Neural progenitor cell (in vitro differentiated cells): ENCODE results near the gene TSR1. TPM values are rescaled to one million over a fixed set of nuclear protein-coding genes. Genes with fewer than 3 reads are reported as not detected.

Source experiments
- DNase-seq: peaks from one replicate; pipeline ENCODE4 v3.0.0-alpha.2; 2016; ENCODE audit warnings: low spot score
- H2AFZ ChIP-seq: fragments of 200-600 bp; sonication (generic); replicated peaks from 2 replicates; pipeline ENCODE4 v1.6.1; 2016; ENCODE audit warnings: antibody characterized with exemption
- H3F3A ChIP-seq: fragments of 200-600 bp; sonication (generic); 2 replicates; pipeline ENCODE4 v1.6.1; 2016; ENCODE audit warnings: antibody characterized with exemption, low read depth
- H3K27ac ChIP-seq: fragments of 200-600 bp; sonication (generic); 2 replicates; pipeline ENCODE4 v1.5.1; 2016; ENCODE audit warnings: mild to moderate bottlenecking
- H3K27me3 ChIP-seq: fragments of 200-600 bp; sonication (generic); 2 replicates; pipeline ENCODE4 v1.6.1; 2016; ENCODE audit warnings: mild to moderate bottlenecking, moderate library complexity
- H3K36me3 ChIP-seq: fragments of 200-600 bp; sonication (generic); 2 replicates; pipeline ENCODE4 v1.5.1; 2016
- H3K4me1 ChIP-seq: fragments of 200-600 bp; sonication (generic); 2 replicates; pipeline ENCODE4 v1.6.1; 2016; ENCODE audit warnings: mixed run types
- H3K4me2 ChIP-seq: fragments of 200-600 bp; sonication (generic); 2 replicates; pipeline ENCODE4 v1.6.1; 2016
- H3K4me3 ChIP-seq: fragments of 200-600 bp; sonication (generic); 2 replicates; pipeline ENCODE4 v1.5.1; 2016
- H3K79me2 ChIP-seq: fragments of 200-600 bp; sonication (generic); 2 replicates; pipeline ENCODE4 v1.6.1; 2016; ENCODE audit warnings: low read depth
- H3K9ac ChIP-seq: fragments of 200-600 bp; sonication (generic); 2 replicates; pipeline ENCODE4 v1.6.1; 2016
- H3K9me3 ChIP-seq: fragments of 200-600 bp; sonication (generic); 2 replicates; pipeline ENCODE4 v1.5.1; 2016; ENCODE audit warnings: low read depth
- H4K20me1 ChIP-seq: fragments of 200-600 bp; sonication (generic); 2 replicates; pipeline ENCODE4 v1.6.1; 2016; ENCODE audit warnings: low read depth
- H3K27ac Mint-ChIP-seq: 3 replicates; pipeline ENCODE4 v1.8.0; 2021; ENCODE audit warnings: mixed read lengths
- H3K27me3 Mint-ChIP-seq: 2 replicates; pipeline ENCODE4 v1.8.0; 2022; ENCODE audit warnings: low read depth, mild to moderate bottlenecking, inconsistent platforms, moderate library complexity, mixed read lengths; ENCODE audit not compliant: insufficient read depth
- H3K36me3 Mint-ChIP-seq: 3 replicates; pipeline ENCODE4 v1.8.0; 2021; ENCODE audit warnings: mixed read lengths
- H3K4me1 Mint-ChIP-seq: 3 replicates; pipeline ENCODE4 v1.8.0; 2021; ENCODE audit warnings: mixed read lengths
- H3K4me3 Mint-ChIP-seq: 3 replicates; pipeline ENCODE4 v1.8.0; 2021; ENCODE audit warnings: mild to moderate bottlenecking, moderate library complexity, mixed read lengths
- H3K9me3 Mint-ChIP-seq: 3 replicates; pipeline ENCODE4 v1.8.0; 2020; ENCODE audit warnings: mixed read lengths
- CTCF ChIP-seq: fragments of 200-600 bp; sonication (generic); IDR thresholded peaks from 2 replicates; pipeline ENCODE4 v1.5.1; 2017; ENCODE audit warnings: antibody characterized with exemption, mild to moderate bottlenecking
- EZH2 ChIP-seq: fragments of 200-600 bp; sonication (generic); IDR thresholded peaks from 2 replicates; pipeline ENCODE4 v1.6.1; 2017; ENCODE audit warnings: antibody characterized with exemption, mild to moderate bottlenecking, moderate library complexity
- EZH2phosphoT487 ChIP-seq: fragments of 200-600 bp; sonication (generic); IDR thresholded peaks from 2 replicates; pipeline ENCODE4 v1.6.1; 2017; ENCODE audit warnings: antibody characterized with exemption
- total RNA-seq: library from RNA; depleted of rRNA; stranded (reverse); fragments of >200 nt; gene quantifications from 2 replicates; pipeline ENCODE4 v1.2.3, GENCODE V29; 2015; ENCODE audit warnings: low replicate concordance

TSR1 gene
- total RNA-seq, 1 donor from 2014 or later, result 42.2 TPM

GRCh38 chr17:2312736-2313135, 23.5 kb downstream of the TSR1 start:
- no peak for TF ChIP-seq CTCF
- Histone ChIP-seq H3K4me2 (no peak overlapping the region), H2AFZ (no peak overlapping the region), H4K20me1 (no peaks in the 10 kb centered on the region), H3K27me3 (no peaks in the 10 kb centered on the region), H3K27ac (no peak overlapping the region), H3K36me3 (no peaks in the 10 kb centered on the region), H3K4me1 (no peaks in the 10 kb centered on the region), H3F3A (peaks cover 3% of the 10 kb centered on the region), H3K9ac (no peak overlapping the region), H3K9me3 (no peaks in the 10 kb centered on the region), H3K4me3 (no peak overlapping the region), H3K79me2 (no peaks in the 10 kb centered on the region)
- no peaks in the 10 kb centered on the region for H3K9me3 Mint-ChIP-seq
- H3K4me1 Mint-ChIP-seq, result no peaks in the 10 kb centered on the region
- H3K4me3 Mint-ChIP-seq, result no peak overlapping the region
- DNase-seq, result no peak
- peaks cover 6% of the 10 kb centered on the region for H3K36me3 Mint-ChIP-seq
- no peaks in the 10 kb centered on the region for H3K27me3 Mint-ChIP-seq
- H3K27ac Mint-ChIP-seq, result no peak overlapping the region

- Mint-ChIP-seq H3K27ac (no peak overlapping the region), H3K9me3 (no peaks in the 10 kb centered on the region), H3K4me1 (peaks cover 4% of the 10 kb centered on the region), H3K36me3 (peaks cover 13% of the 10 kb centered on the region), H3K4me3 (no peak overlapping the region), H3K27me3 (no peaks in the 10 kb centered on the region)
- H2AFZ ChIP-seq, result no peak overlapping the region
- H3K9ac ChIP-seq, result no peak overlapping the region
- DNase-seq, result no peak
- TF ChIP-seq CTCF, result no peak
- TF ChIP-seq EZH2phosphoT487, result no peak
- TF ChIP-seq EZH2, result no peak
- H3K27ac ChIP-seq, result no peak overlapping the region
- H3K4me2 ChIP-seq, result no peak overlapping the region
- H3K79me2 ChIP-seq, result peaks cover 7% of the 10 kb centered on the region
- H3F3A ChIP-seq, result peaks cover 7% of the 10 kb centered on the region
- H3K36me3 ChIP-seq, result no peaks in the 10 kb centered on the region
- no peaks in the 10 kb centered on the region for H3K4me1 ChIP-seq
- H3K27me3 ChIP-seq, result no peaks in the 10 kb centered on the region
- H3K9me3 ChIP-seq, result no peaks in the 10 kb centered on the region
- no peaks in the 10 kb centered on the region for H4K20me1 ChIP-seq
- H3K4me3 ChIP-seq, result no peak overlapping the region
Measured at GRCh38 chr17:2309338-2310154, 26.7 kb downstream of the TSR1 start.

GRCh38 chr17:2304931-2305330, 31.3 kb downstream of the TSR1 start:
- Mint-ChIP-seq H3K27me3 (no peaks in the 10 kb centered on the region), H3K36me3 (peaks cover 21% of the 10 kb centered on the region), H3K4me1 (peaks cover 28% of the 10 kb centered on the region)

More at GRCh38 chr17:2304931-2305330, 31.3 kb downstream of the TSR1 start:
- no peak overlapping the region for H2AFZ ChIP-seq
- Mint-ChIP-seq H3K4me3 (peak overlapping the region; percentile 84), H3K9me3 (no peaks in the 10 kb centered on the region), H3K27ac (no peak overlapping the region)
- no peak overlapping the region for H3K27ac ChIP-seq
- H3F3A ChIP-seq, result peaks cover 28% of the 10 kb centered on the region
- no peaks in the 10 kb centered on the region for H3K9me3 ChIP-seq
- peaks cover 16% of the 10 kb centered on the region for H3K4me1 ChIP-seq
- no peaks in the 10 kb centered on the region for H3K27me3 ChIP-seq
- no peak overlapping the region for H3K4me3 ChIP-seq
- peak overlapping the region; percentile 95 for H3K4me2 ChIP-seq
- H3K36me3 ChIP-seq, result no peaks in the 10 kb centered on the region
- H3K9ac ChIP-seq, result no peak overlapping the region
- no peak for TF ChIP-seq EZH2phosphoT487
- no peak for TF ChIP-seq EZH2
- no peak for TF ChIP-seq CTCF
- no peak for DNase-seq
- H3K79me2 ChIP-seq, result peaks cover 45% of the 10 kb centered on the region
- peaks cover 32% of the 10 kb centered on the region for H4K20me1 ChIP-seq
